Stimulated activated naive CD4-positive, alpha-beta T cell (primary cell): ENCODE measurements around the gene RINL.
"Not testable (repeated sequence)": the region's sequence is repeated elsewhere in the genome, so short reads cannot be mapped to it uniquely, and the experiment has no call there.

ENCODE experiments used
- DNase-seq, 6 experiments: peaks; one replicate each; lab custom pipeline; 2025; lab: John Stamatoyannopoulos, UW

Gene RINL

GRCh38 chr19:38905620-38906019, 27.5 kb upstream of the RINL start:
- no peak for DNase-seq

GRCh38 chr19:38904581-38905539, 26.8 kb upstream of the RINL start:
- DNase-seq = no peak

- no peak for DNase-seq
These were observed 23.6 kb upstream of the RINL start for GRCh38 chr19:38901683-38902082.

GRCh38 chr19:38900743-38901190, 22.7 kb upstream of the RINL start:
- no peak for DNase-seq

- no peak for DNase-seq
These were observed 22.1 kb upstream of the RINL start for GRCh38 chr19:38900202-38900629.

DNA sequence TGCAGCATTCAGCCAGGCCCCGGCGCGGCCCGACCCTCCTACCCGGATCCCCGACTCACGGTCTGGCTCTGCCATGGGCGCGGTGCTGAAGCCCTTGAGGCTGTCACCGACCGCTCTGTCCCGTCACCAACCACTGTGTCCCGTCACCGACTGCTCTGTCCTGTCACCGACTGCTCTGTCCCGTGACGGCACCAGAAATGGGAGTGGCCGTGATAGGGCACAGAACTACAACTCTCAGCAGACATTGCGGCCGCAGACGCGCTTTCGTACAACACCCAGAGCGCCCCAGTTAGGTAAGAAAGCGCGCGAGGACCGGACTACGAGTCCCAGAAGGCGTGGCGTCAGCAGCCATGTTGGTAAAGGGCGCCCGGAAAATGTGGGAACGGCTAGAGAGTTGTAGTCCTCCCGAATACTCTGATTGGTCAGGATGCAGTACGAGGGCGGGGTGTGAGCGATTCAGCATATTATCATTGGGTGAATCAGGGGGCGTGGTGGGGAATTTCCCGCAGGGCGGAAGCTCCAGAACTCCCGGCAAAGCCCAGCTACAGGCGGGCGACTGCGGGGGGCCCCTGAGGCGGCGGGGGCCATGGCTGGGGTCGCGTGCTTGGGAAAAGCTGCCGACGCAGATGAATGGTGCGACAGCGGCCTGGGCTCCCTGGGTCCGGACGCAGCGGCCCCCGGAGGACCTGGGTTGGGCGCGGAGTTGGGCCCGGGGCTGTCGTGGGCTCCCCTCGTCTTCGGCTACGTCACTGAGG, 21.5 kb upstream of the RINL start, which contains the start of the genes NFKBIB and SIRT2:
NFKBIB (plus strand) TSS at position 523 of the 755 bp plus-strand sequence; CDS start at position 587, 64 bp downstream.
SIRT2 (minus strand) TSS at position 172 of the 755 bp plus-strand sequence; CDS start at position 75, 97 bp downstream.
- peak; percentile 95 to 100 (median 98) for DNase-seq

DNA sequence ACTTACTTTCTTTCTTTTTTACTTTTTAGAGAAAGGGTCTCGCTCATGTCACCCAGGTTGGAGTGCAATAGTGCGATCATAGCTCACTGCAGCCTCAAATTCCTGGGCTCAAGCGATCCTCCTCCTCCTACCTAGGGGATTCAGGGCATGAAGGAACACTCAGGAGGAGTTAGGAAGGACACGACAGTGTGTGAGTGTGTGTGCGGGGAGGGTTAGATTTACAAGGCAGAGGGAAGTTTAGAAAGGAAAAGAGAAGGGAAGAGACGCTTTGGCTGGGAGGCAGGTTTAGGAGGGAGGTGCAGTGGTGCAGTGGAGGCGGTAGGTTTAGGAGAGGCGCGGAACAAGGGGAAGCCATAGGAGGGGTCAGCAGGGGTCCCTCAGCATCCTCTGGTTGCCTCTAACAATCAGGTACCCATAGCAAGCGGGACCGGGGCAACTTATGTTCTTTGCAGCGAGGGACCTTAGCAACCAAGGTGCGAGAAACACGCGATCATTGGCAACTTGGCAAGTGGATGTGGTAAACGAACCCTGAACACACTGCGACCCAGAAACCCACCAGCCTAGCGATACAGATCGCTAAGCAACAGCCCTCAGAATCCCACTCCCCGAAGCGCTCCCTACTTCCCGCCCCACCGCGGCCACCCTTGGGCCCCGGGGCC, 20.8 kb upstream of the RINL start:
- no peak for DNase-seq

DNA sequence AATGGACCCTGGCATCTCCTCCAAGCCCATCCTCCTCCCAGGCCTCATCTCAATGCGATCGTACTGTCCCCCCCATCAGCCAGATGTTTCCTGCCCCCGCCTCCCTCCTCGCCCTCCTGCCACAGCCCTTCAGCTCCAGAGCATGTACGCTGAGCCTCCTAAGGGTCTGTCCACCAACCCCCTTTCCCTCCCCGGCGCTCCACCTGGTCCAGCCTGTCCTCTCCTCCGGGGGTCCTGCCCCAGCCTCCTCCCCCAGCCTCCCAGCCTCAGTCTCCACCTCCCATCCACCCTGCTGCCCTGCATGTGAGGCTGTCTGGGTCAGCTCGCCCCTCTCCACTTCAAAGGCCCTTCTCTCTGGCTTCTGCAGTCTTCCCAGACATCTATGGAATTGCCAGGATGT, 16.9 kb upstream of the RINL start:
- DNase-seq = no peak

DNA sequence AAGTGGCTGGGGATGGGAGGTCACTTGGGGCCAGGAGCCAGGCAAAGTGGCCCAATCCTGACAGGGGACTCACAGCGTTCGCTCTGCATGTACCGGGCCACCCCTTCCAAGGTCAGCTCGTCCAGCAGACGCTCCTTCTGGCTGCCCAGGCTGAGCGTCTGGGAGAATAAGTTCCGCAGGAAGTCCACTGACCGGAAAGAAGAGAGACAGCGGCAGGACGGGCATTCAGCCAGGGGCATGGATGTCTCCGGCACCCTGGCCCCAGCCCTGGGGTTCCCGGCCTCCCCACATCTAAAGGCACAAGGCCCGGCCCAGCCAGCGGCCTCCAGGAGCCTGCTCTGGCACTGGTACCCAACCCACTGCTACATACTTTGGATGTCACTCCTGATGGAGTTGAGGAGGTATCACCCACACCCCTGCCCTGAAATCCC, 15.3 kb upstream of the RINL start:
- no peak for DNase-seq

- no peak for DNase-seq
These were observed 14.8 kb upstream of the RINL start for GRCh38 chr19:38892841-38893240.

GRCh38 chr19:38891771-38892170, 13.7 kb upstream of the RINL start:
- DNase-seq = no peak

GRCh38 chr19:38890686-38891085, 12.6 kb upstream of the RINL start:
- no peak for DNase-seq

GRCh38 chr19:38889803-38890202, 11.7 kb upstream of the RINL start:
- no peak for DNase-seq

- no peak for DNase-seq
These were observed 10.8 kb upstream of the RINL start for GRCh38 chr19:38888876-38889275.

GRCh38 chr19:38884691-38885090, 6.6 kb upstream of the RINL start:
- not testable (repeated sequence) for DNase-seq

GRCh38 chr19:38883286-38883685, 5.2 kb upstream of the RINL start:
- DNase-seq = no peak

- no peak for DNase-seq
These were observed 3.0 kb upstream of the RINL start for GRCh38 chr19:38880882-38881609.

- DNase-seq = no peak
These were observed 2.2 kb upstream of the RINL start for GRCh38 chr19:38880076-38880881.

GRCh38 chr19:38879400-38879751, 1.3 kb upstream of the RINL start:
- DNase-seq = no peak

DNA sequence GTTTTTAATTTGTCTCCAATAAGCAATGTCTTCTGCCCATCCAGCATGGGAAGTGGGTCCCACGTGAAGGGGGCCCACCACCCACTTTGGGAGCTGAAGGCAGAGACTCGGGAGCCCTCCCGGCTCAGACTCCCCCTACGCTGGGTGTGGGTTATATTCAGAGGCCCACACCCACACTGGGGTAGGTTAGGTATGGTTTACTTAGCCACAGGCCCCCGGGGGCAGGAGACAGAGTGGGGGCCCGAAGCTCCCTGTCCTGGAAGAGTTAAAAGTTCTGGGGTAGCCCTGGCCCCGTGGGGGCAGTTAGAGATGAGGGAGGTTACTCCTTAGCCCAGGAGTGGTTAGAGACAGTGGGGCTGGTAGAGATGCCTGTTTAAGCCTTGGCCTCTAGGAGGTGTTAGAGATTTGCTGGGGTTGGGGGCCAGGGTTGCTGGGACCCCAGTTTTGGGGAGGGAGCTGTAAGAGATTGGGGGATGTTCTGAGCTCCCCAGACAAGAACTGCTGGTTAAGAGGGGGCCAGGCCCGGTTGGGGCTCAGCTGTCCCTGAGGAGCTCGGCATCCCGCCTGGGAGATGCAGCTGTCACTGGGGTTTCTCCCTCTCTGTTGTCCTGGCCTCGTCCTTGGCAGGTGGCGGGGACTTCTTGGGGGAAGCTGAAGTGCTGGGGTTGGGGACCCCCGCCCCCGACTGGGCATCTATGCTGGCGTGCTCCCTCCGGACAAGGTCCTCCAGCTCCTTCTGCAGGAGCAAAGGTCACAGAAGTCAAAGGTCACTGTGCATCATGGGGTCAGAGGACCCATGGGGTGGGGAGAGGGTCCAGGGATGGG, 712 bp upstream of the RINL start:
- DNase-seq = no peak
